CD4-positive, alpha-beta T cell treated with Interleukin-12 subunit alpha and Interleukin-12 subunit beta, for 1 hour (primary cell): ENCODE data around the gene GRIN3B.

Experiments used
- DNase-seq: peaks from one replicate; pipeline ENCODE4 v3.0.0-alpha.2; 2020

The GRIN3B gene

DNA sequence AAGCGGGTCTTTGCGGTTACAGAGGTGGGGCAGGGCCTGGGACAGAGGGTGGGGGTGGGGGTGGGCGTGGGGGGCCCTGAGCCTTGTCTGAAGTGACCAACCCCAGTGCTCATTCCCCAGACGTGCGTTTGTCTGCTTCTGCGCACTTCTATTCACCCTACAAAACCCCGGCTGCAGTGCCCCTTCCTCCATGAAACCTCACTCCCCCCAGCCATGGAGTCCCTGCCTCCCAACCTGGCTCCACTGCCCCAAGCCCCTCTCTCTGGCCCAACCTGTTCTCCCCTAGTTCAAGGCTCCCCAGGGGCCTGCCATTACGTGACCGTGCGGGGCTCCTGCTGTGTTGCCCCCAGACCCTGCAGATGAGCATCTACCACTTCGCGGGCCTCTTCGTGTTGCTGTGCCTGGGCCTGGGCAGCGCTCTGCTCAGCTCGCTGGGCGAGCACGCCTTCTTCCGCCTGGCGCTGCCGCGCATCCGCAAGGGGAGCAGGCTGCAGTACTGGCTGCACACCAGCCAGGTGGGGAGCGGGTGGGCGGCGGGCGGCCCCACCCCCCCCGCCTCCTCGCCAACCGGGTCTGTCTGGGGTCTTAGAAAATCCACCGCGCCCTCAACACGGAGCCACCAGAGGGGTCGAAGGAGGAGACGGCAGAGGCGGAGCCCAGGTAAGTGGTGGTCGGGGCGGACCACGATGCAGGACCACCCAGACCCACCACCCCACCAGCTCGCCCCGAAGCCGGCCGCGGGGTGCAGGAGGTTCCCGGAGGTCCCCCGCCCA, 8.2 kb downstream of the GRIN3B start:
- DNase-seq, result no peak

DNA sequence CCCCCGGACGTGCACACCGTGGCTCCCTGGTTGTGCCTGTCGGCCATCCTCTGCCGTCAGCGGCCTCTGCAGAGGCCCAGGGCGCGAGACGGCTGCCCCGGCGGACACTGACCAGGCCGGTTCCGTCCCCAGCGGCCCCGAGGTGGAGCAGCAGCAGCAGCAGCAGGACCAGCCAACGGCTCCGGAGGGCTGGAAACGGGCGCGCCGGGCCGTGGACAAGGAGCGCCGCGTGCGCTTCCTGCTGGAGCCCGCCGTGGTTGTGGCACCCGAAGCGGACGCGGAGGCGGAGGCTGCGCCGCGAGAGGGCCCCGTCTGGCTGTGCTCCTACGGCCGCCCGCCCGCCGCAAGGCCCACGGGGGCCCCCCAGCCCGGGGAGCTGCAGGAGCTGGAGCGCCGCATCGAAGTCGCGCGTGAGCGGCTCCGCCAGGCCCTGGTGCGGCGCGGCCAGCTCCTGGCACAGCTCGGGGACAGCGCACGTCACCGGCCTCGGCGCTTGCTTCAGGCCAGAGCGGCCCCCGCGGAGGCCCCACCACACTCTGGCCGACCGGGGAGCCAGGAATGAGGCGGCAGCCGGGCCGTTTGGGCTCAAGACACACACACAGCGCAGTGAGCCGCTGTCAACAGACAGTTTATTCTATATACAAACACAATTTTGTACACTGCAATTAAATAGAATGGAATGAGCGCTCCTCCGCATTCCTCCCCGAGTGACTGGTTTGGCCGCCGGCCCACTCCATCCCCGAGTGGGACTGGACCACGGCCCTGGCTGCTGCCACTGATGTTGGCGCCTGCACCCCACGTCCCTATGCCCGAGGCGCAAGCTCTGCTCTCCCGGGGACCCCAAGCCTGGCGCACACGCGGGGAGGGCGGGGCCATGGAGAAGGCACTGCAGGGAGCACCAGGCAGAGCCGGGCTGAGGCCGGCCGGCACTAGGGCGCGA, 9.1 kb downstream of the GRIN3B start:
- DNase-seq, result no peak

DNA sequence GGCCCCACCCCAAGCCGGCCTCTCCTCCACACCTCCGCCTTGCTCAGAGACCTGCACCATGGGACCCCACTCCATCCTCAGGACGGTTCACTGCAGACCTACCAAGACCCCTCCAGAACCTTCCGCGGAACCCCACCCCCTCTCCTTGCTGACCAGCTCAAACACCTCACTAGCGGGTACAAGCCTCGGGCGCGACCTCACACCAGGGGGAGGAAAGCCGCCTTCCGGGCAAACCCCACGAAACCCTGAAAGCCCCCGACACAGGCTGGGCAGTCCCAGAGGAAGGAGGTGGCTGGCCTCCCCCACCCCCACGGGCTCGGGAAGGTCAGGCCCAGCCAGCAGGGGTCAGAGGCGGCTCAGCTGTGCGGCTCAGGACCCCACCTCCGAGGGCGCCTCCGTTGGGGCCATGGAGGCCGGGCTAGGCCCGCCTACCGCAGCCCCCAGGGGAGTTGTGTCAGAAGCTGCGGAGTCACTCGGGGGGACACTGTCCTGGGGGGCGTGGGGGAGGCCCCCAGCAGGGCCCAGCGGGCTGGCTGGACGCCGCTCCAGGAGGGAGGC, 9.8 kb downstream of the GRIN3B start:
- no peak for DNase-seq

DNA sequence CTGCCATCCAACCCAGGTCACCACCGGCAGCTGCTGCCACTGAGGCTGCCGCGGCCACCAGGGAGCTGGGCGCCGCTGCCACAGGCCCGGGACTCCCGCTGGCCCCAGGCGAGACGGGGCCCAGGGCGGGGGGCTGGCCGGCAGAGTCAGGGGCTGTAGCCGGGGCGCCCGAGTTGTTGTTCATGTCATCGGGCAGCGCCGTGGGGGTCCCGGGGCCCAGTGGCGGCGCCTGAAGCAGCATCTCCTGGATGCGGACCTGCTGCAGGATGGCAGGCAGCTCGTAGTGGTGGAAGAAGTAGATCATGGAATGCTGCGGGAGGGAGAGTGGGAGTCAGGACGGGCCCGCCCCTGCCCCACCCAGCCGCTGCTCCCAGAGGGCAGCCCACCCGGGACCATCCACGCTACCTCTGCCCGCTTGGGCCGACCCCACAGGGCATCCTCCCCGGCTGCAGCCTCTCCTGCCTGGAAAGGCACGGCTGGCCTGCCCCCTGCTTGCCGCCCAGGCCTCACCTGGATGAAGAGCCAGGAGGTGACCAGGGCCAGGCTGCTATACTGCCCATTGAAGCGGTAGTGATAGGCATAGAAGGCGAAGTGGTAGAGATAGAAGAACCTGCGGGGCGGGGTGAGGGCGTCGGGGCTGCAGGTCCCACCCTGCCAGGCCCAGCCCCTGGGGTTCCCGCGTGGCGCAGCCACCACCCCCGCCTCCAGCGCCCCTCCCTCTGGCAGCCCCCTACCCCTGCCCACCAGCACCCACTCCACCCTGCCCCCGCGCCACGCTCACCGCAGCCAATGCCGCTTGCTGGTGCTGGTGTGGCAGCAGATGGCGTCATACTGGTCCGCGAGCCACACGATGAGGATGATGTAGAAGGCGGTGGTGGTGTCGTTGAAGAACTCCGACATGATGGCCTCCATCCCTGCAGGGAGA, 10.6 kb downstream of the GRIN3B start:
- no peak for DNase-seq

DNA sequence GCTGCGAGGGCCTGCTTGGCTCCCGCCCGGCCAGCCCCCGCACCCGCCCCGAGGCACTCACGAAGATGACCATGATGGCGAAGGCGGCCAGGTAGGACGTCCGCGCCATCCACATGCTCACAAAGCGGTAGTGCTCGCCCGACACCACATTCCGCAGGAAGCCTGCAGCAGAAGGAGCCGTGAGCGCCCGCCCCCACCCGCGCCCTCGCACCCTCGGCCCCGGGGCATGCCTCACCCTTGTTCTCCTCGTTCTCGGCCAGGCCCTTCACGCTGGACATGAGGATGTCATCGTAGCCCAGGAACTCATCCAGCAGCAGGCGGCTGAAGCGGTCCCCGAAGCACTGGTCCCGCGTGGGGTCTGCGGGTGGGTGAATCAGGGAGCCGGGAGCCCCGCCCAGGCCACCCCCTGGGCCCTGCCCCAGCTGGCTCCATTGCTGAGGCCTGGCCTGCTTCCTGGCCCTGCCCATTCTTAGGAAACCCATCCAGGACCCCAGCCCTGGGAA, 11.7 kb downstream of the GRIN3B start:
- DNase-seq, result no peak

DNA sequence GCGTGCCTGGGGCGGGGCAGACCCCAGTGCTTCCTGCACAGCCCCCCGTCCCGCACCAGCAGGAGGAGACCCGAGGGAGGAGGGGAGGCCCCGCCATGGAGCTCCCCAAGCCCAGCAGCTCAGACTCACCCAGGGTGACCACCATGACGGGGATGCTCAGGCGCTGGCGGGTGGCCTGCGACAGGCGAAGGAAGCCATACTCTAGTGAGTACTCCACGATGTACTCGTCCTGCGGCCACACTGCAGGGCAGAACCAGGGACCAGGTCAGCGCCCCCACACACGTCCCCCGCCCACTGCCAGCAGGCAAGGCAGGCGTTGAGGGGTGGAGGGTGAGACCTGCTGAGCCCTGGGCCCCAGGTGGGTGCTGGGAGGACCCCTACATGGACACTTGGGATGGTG, 12.1 kb downstream of the GRIN3B start:
- DNase-seq, result no peak

DNA sequence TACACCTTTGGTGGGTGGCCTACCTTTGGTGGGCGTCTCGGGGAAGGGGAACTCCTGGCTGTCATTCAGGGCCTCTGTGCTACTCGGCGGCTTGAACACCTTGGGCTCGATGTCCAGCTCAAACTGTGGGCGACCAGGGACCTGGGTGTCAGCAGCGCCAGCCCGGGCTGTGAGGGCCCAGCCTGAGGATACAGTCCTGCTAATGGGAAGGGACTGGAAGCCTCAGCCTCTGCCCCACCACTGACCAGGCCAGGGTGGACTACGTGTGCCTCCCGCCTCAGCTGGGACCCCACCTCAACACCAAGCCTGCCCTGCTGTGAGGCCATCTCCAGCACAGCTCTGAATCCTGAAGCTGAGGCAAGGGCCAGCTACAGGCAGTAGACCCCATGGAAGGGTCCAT, 13.0 kb downstream of the GRIN3B start:
- no peak for DNase-seq

DNA sequence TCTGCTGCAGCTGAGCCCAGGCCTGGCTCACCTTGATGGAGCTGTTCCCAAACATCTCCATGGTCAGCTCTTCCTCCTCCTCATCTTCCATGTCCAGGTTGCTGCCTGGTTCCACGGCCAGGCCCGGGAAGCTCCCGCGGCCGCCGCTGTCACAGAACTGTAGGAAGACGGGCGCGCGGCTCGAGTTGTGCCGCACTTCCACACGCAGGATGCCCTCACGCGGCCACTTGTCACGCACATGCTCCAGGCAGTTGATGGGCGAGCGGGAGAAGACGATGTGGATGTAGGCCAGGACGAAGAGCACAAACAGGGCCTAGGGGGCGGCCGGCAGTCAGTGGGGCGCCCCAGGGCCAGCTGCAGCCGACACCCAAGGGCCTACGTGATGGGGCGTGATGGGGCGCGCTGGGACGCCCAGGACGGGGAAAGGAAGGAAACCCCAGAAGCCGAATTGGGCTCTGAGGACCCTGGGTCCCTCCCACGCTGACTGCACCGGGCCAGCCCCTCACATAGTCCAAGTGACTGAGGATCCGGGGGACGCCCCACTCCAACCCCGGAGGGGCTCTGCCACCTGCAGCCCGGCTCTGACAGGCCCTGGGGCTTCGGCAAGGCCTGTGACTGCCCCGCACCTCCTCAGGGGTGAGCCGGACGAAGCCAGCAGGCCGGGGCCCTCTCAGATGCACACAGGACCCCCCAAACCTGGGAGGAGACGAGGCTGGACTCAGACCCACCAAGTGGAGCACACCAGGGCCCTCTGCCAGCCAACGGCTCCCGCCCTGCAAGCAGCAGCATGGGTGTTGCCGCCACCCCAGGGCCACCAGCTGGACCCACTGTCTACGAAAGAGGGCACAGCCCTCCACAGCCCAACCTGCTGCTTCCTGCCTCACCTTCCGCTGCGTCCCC, 14.2 kb downstream of the GRIN3B start:
- no peak for DNase-seq

DNA sequence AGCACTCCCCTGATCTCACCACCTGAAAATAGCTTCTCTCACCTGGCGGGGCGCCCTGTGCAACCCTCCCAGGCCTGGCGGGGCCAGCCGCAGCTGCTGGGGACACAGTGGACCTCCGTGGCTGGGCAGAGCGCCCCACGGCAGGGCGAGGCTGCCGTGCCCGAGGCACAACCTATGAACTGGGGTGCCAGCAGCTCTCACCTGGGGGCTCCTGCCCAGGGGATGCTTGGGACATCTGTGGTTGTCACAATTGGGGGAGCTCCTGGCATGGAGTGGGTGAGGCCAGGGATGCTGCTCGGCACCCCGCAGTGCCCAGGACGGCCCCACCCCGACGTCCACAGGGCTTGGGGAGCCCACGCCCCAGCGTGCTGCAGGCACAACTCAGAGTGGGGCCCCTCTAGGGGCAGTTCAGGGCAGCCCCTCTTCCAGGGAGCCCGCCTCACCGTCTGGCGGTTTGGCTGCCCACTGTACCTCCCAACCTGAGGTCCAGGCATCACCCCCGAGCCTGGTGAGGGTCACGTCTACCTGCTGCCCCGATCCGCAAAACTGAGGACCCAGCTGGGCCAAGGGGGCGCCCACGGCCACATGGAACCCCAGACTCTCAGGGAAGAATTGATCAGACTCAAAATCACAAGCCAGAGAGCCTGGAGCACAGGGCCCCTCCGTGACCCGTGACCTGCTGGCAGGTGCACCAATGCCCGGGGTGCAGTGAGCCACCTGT, 15.0 kb downstream of the GRIN3B start:
- no peak for DNase-seq

DNA sequence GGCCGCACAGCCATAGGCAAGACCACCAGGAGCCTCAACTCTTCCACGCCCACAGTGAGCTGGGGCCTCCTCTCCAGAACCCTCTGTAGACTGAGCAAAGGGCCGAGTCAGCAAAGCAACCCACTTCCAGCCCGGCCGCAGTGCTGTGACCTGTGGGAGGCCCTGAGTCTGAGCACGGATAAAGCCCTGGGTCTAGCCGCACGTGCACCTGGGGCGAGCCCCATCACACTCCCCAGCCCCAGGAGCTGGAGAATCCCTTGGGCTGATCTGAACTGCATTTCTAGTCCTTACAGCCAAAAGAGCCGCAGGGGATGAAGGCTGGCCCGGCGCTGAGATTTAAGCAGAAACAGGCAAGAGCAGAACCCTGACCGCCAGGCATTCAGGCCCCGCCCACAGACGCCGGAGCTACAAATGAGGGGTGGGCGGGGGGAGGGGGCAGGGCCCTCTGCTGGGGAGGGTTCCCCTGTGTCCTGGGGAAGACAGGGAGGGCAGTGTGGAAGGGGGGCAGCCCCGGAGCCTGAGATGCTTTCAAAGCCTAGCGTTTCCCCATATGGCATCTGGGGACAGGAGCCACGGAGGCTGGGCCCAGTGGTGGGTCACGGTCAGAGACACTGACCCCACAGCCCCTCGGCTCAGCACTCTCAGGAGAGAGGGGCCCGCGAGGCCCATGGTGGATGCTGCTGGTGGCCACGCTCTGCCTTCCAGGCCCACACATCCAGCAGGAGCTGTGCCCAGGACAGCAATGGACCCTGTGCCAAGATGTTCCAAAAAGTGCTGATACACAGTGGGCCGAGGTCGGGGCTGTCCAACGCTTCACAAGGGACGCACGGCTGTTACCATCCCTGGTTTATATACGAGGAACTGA, 15.8 kb downstream of the GRIN3B start:
- no peak for DNase-seq

DNA sequence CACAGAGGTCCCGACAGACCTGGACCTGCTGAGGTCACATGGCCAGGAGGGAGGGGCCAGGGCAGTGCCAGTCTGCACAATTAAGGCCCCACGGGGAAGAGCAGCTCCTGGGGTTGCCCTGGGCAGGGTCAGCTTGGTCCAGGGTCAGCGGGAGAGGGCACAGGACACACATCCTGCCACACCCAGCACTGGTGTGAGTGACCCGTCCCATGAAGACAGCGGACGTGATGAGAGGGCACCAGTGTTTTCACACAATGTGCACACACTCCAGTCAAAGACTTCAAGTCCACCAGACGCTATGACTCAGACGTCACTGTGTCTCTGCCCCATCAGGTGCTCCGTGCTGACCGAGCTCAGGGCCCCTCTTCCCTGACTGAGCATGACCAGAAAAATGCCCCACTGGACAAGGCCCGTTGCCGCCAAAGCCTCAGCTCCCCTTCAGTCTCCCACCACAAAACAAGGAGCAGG, 16.5 kb downstream of the GRIN3B start:
- DNase-seq, result no peak

DNA sequence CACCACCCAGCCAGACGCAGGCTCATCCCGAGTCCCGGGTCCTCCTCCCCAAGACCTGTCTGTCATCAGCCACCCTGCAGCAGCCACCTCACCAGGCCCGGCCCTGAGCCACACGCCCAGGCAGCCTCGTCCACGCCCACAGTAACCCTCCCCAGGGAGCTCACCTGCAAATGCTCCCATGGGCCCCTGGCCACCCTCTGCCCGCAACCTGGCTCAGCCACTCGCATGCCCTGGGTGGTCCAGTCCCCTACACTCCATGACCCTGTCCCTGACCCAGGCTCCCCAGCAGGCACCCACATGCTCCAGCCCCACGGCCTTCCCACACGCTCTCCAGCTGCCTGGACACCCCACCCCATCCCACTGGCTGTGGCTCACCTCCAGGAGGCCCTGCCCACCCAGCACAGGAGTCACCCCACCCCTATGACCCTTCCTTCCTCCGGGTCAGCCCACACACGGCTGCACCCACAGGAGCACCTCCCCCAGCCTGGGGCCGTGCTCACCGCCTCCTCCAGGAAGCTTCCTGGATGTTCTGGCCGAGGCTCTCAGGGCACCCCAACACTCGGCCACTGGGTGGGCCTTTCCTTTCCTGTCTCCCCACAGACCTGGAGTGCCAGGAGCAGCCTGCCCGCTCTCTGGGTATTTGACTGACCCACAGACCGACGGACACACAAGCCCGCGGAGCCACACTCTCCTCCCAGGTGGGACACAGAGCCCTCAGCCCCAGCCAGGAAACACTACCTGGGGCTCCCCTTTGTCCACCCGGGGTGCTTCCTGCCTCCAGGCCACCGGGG, 17.1 kb downstream of the GRIN3B start:
- DNase-seq, result no peak

DNA sequence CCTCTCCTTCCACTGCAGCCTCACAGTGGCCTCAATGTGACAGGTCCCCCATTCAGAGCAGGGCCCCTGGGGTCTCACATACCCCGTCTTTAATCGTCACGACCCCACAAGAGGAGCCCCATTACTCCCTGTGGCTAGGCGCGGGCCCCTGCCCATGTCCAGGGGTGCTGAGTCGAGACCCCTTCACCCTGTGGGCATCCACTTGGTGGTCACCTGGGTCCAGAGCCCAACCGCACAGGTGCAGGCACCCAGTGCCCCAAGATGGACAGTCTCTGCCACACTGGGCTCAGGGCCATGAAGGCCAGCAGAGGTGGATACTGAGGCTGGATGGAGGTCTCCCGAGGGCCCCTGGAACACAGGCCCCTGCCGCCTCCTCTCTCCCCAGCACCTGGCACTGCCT, 17.7 kb downstream of the GRIN3B start:
- DNase-seq, result no peak

DNA sequence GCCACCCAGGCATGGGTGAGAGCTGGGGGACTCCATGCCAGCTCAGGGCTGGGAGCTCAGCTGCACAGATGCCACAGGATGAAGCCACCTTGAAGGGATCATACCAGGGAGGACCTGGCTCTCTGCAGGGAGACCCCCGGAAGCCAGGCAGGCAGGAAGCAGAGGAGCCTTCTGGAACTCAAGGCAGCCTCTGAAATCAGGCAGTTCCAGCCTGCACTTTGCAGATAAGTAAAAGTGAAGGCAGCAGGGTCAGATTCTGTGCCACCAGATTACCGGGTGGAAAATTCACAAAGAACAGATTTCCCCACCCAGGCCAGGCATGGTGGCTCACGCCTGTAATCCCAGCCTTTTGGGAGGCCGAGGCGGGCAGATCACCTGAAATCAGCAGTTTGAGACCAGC, 18.2 kb downstream of the GRIN3B start:
- no peak for DNase-seq

DNA sequence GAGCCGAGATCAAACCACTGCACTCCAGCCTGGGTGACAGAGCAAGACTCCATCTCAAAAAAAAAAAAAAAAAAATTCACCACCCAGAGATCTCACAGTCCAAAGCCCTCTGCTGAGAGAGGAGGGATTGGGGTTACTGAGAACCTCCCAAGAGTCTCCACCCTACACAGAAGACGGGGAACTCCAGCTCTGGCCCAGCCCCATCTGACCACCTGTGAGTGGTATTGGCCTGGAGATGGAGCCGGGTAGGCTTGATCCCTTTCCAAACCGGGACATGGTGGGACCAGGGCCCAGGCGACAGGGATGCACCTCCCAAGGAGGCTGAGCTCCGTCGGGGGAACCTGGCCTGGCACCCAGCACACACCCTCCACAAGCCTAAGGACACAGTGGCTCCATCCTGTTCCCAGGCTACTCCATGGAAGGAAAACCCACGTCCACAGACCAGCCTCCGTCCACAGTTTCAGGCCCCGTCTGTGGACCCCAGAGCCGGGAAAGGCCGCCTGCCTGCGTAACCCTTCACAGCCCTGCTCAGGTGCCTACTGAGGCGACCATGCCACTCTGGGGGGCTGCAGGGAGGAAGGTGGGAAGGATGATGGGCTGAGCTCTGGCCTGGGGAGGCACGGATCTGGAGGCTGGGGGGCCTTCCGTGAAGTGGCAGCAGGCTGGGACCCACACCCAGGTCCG, 18.9 kb downstream of the GRIN3B start:
- DNase-seq, result no peak

DNA sequence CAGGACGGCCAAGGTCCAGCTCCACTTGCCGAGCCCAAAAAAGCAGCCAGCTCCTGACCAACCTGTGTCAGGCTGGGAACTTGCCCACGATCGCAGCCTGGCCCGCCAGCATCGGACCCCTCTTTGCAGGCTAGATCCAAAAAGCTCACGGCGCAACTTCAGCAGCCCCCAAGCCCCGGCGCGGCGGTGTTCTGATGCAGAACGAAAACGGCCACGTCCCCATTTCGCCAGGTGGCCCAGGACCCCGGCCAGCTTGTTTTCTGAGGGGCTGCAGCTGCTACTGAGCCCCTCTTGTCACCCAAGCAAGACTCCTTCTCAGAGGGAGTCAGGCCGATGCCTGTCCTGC, 19.4 kb downstream of the GRIN3B start:
- DNase-seq, result no peak

DNA sequence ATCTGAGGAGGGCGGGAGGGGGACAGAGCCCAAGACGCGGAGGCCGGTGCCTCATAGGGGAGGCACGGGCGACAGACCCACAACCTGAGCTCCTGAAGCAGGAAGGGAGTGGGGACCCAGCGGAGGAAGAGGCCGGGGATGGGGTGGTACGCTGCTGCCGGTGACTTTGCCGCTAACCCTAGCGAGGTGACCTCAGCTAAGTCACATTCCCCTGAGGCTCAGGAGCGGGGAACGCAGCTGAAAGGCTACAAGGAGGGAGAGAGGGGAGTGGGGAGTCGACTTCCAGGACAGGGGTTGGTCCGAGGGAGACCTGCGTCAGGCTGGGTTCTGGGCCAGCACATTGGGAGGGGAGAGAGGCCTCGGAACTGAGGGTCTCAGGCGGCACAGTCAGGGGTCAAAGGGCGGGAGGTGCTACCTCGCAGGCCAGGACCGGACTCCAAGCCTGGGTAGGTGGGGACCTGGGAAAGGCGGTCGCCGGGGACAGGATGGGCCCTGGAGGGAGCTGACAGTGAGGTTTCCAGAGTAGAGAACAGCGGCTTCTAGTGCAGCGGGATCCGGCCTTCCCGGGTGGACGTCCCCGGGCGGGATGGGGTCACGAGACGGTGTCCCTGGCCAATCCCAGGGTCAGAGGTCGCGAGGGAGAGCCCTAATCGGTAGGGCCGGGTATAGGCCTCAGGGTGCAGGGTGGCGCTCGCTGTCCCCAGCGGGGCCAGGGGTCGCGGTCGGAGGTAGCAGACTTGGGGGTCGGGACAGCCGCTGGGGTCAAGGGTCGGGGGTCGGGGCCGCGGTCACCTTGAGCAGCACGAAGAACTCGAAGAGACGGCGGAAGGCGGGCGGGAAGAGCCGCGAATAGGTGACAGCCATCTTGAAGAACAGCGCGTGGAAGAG, 20.0 kb downstream of the GRIN3B start:
- DNase-seq, result no peak
